Measurements from ENCODE around the gene ZBTB49.
A peak's percentile ranks its signal among the peaks of the same experiment; 100 is the strongest.

Gene ZBTB49

DNA sequence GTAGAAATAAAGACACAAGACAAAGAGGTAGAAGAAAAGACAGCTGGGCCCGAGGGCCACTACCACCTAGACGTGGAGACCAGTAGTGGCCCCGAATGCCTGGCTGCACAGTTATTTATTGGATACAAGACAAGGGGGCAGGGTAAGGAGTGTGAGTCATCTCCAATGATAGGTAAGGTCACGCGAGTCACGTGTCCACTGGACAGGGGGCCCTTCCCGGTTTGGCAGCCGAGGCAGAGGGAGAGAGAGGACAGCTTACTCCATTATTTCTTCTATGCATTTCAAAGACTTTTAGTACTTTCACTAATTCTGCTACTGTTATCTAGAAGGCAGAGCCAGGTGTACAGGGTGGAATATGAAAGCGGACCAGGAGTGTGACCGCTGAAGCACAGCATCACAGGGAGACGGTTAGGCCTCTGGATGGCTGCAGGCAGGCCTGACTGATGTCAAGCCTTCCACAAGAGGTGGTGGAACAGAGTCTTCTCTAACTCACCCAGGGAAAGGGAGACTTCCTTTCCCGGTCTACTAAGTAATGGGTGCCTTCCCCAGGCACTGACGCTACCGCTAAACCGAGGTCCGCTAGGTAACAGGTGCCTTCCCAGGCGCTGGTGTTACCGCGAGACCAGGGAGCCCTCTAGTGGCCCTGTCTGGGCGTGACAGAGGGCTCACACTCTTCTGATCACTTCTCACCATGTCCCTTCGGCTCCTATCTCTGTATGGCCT lies 44.9 kb downstream of the ZBTB49 start:
- in situ Hi-C loops (cut with MboI; ENCODE audit: low sequenced_read_pairs, unreplicated experiment) = loop anchor here (10.0 kb wide), 1 partner anchor 80 kb away; no protein-coding TSS in a partner anchor
- peak; percentile 73 for DNase-seq (ENCODE audit: low spot score)

DNA sequence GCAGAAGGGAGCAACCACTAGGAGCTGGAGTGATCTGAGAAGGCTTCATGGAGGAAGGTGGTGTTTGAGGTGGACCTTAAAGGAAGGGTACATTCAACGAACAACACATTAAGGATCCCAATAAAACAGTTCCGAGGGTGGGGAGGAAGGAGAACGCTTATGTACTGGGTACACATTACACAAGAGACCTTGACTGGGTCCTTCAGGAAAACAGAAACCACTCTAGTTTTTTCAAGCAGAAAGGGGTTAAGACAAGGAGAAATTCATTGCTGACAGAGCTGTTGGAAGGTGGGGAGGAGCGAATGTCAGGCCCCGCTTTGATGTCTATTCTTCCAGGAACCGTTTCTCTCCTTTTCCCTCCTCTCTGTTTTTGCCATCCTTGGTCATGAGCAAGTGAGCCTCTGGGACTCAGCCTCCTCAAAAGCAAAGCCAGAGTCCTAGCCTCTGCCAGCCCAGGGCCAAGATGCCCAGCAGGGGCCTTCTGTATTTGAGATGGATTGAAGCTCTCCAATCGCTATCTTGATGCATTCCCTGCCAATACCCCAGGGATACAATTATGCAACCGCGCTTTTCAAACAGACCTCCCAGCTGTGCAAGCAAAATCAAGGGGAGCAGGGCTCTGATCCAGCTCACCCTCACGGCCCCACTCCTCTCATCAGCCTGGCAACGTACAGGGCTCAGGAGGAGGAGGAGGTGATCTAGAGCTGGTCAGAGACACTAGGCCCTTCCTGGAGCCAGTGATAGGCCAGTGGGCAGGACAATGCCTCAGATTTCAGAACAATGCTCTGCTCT lies 48.4 kb downstream of the ZBTB49 start:
- TF ChIP-seq, protein P1, sequence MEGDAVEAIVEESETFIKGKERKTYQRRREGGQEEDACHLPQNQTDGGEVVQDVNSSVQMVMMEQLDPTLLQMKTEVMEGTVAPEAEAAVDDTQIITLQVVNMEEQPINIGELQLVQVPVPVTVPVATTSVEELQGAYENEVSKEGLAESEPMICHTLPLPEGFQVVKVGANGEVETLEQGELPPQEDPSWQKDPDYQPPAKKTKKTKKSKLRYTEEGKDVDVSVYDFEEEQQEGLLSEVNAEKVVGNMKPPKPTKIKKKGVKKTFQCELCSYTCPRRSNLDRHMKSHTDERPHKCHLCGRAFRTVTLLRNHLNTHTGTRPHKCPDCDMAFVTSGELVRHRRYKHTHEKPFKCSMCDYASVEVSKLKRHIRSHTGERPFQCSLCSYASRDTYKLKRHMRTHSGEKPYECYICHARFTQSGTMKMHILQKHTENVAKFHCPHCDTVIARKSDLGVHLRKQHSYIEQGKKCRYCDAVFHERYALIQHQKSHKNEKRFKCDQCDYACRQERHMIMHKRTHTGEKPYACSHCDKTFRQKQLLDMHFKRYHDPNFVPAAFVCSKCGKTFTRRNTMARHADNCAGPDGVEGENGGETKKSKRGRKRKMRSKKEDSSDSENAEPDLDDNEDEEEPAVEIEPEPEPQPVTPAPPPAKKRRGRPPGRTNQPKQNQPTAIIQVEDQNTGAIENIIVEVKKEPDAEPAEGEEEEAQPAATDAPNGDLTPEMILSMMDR (IDR thresholded peaks at IDR 0.05; ENCODE audit: borderline replicate concordance, control extremely low read depth, extremely low read depth, insufficient read depth, missing control alignments) = no peak
- DNase-seq (ENCODE audit: low spot score) = no peak
- in situ Hi-C loops (cut with MboI; ENCODE audit: low sequenced_read_pairs, unreplicated experiment) = loop anchor here (10.0 kb wide), 1 partner anchor 84 kb away; no protein-coding TSS in a partner anchor

More for the DNA sequence above, 44.9 kb downstream of the ZBTB49 start:
- TF ChIP-seq, protein P1 (IDR thresholded peaks at IDR 0.05; ENCODE audit: borderline replicate concordance, control extremely low read depth, extremely low read depth, insufficient read depth, missing control alignments) = peak; percentile 79

DNA sequence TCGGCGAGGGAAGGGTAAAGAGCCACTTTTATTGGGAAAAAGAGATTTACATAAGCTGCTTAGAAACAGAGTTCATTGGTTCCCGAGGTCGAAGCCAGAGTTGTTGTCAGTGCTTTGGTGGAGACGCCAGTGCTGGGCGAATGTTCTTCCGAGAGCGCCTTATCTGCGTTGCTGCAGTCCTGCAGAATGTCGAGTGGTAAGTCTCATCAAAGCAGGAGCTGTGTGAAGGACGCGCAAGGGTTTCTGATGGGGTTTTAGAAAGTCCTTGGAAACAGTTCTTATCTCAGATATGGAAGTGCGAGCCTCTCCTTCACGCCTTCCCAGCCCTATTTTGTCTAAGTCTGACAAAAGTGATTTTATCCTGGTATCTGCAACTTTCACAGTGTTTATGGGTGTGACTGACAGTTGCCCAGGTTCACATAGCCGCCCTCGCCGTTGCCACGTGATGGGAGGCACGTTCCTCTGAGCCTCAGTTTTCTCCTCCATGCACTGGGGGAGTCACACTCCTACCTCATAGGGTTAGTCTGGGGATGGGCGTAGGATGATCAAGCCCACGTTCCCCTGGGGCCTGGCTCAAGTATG lies 49.5 kb downstream of the ZBTB49 start:
- in situ Hi-C loops (cut with MboI; ENCODE audit: low sequenced_read_pairs, unreplicated experiment) = loop anchor here (10.0 kb wide), 1 partner anchor 85 kb away; no protein-coding TSS in a partner anchor
- no peak for DNase-seq (ENCODE audit: low spot score)
- TF ChIP-seq, protein P1 (IDR thresholded peaks at IDR 0.05; ENCODE audit: borderline replicate concordance, control extremely low read depth, extremely low read depth, insufficient read depth, missing control alignments) = no peak

DNA sequence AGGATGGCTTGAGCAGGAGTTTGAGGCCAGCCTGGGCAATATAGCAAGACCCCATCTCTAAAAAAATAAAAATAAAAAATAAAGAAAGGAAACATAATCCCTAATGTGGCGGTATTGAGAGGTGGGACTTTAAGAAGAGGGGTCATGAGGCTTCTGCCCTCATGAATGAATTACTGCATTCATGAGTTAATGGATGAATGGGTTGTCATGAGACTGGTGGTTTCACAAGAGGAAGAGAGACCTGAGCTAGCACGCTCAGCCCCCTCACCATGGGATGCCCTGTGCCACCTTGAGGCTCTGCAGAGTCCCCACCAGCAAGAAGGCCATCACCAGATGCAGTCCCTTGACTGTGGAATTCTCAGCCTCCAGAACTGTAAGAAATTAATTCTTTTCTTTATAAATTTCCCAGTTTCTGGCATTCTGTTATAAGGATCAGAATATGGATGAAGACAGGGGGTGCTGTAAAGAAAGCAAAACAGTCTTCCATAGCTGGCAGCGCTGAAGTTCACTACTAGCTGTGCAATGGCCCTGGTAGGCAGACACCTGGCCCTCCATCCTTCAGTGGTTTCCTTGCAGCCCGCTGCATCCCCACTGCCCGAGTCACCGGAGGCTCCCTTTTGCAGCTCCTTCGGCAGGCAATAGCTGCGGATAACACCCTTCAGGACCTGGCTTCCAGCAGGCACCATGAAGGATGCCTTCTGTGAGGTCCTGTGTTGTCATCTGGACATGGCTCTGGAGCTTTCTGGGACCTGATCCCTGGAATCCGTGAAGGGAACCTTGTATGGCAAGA lies 52.0 kb downstream of the ZBTB49 start:
- in situ Hi-C loops (cut with MboI; ENCODE audit: low sequenced_read_pairs, unreplicated experiment) = no loop called here
- TF ChIP-seq, protein P1 (IDR thresholded peaks at IDR 0.05; ENCODE audit: borderline replicate concordance, control extremely low read depth, extremely low read depth, insufficient read depth, missing control alignments) = no peak
- no peak for DNase-seq (ENCODE audit: low spot score)

DNA sequence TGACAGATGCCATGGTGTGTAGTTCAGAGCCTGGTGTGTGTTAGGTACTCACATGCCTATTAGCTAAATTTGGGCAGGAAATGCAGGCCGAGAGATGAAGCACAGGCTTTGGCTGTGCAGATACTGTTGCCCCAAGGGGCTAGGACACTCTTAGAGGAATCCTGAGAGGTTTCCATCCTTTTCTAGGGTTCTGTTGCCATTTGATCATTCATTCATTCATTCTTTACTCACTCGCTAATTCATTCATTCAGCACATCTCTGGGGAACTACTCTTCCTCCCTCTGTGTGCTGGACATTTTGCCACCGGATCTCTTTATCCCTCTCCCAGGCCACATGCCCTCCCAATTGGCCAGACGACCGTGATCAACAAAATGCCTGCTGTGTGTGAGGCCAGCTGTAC lies 53.0 kb downstream of the ZBTB49 start:
- no peak for DNase-seq (ENCODE audit: low spot score)
- TF ChIP-seq, protein P1 (IDR thresholded peaks at IDR 0.05; ENCODE audit: borderline replicate concordance, control extremely low read depth, extremely low read depth, insufficient read depth, missing control alignments) = no peak
- in situ Hi-C loops (cut with MboI; ENCODE audit: low sequenced_read_pairs, unreplicated experiment) = no loop called here
